Stimulated activated naive B cell treated with anti-CD40 and anti-IgM and Interleukin-4, amounts not matched to agents 10 μg/mL and 1 μg/mL and 100 μg/mL, for 72 hours (primary cell): ENCODE measurements around the gene BTRC.

Source experiments
- ATAC-seq, 2 donors: fragments of 150-1000 bp; cut with Tn5 transposase; replicated peaks; 2 replicates each; pipeline ENCODE4 v1.10.0; 2021; ENCODE audit warnings: moderate library complexity in 1 of 2
- DNase-seq: peaks from one replicate; pipeline ENCODE4 v3.0.0; 2021
- H3K27ac Mint-ChIP-seq: one replicate; pipeline ENCODE4 v1.8.0; 2022; ENCODE audit warnings: mild to moderate bottlenecking, mixed read lengths
- H3K27me3 Mint-ChIP-seq, 2 donors: one replicate each; pipeline ENCODE4 v1.8.0; 2022; ENCODE audit warnings: mixed read lengths in 2 of 2
- H3K36me3 Mint-ChIP-seq, 2 donors: one replicate each; pipeline ENCODE4 v1.8.0; 2022; ENCODE audit warnings: mixed read lengths in 2 of 2, mild to moderate bottlenecking in 1 of 2
- H3K4me1 Mint-ChIP-seq, 2 donors: one replicate each; pipeline ENCODE4 v1.8.0; 2022; ENCODE audit warnings: mixed read lengths in 2 of 2, mild to moderate bottlenecking in 1 of 2
- H3K4me3 Mint-ChIP-seq, 2 donors: one replicate each; pipeline ENCODE4 v1.8.0; 2022; ENCODE audit warnings: mild to moderate bottlenecking in 2 of 2, mixed read lengths in 2 of 2, moderate library complexity in 1 of 2
- H3K9me3 Mint-ChIP-seq, 2 donors: one replicate each; pipeline ENCODE4 v1.8.0; 2022; ENCODE audit warnings: mixed read lengths in 2 of 2, mild to moderate bottlenecking in 1 of 2

BTRC gene

GRCh38 chr10:101558204-101558603 lies 204.2 kb downstream of the BTRC start:
- Mint-ChIP-seq H3K27ac (no peak overlapping the region), H3K9me3 (no peaks in the 10 kb centered on the region), H3K36me3 (peaks cover 11 to 15% of the 10 kb centered on the region in 2 donors), H3K27me3 (peaks cover 0 to 17% of the 10 kb centered on the region in 2 donors), H3K4me3 (no peak overlapping the region), H3K4me1 (peaks cover 0 to 10% of the 10 kb centered on the region in 2 donors)
- ATAC-seq (no peak), DNase-seq (no peak)

- DNase-seq, result no peak
- Mint-ChIP-seq H3K4me3 (no peak overlapping the region), H3K9me3 (no peaks in the 10 kb centered on the region), H3K27ac (no peak overlapping the region), H3K27me3 (peaks cover 5 to 24% of the 10 kb centered on the region in 2 donors), H3K36me3 (peaks cover 6 to 9% of the 10 kb centered on the region in 2 donors), H3K4me1 (peaks cover 0 to 10% of the 10 kb centered on the region in 2 donors)
- no peak for ATAC-seq
Measured at GRCh38 chr10:101558671-101559595, 205.0 kb downstream of the BTRC start.

DNA sequence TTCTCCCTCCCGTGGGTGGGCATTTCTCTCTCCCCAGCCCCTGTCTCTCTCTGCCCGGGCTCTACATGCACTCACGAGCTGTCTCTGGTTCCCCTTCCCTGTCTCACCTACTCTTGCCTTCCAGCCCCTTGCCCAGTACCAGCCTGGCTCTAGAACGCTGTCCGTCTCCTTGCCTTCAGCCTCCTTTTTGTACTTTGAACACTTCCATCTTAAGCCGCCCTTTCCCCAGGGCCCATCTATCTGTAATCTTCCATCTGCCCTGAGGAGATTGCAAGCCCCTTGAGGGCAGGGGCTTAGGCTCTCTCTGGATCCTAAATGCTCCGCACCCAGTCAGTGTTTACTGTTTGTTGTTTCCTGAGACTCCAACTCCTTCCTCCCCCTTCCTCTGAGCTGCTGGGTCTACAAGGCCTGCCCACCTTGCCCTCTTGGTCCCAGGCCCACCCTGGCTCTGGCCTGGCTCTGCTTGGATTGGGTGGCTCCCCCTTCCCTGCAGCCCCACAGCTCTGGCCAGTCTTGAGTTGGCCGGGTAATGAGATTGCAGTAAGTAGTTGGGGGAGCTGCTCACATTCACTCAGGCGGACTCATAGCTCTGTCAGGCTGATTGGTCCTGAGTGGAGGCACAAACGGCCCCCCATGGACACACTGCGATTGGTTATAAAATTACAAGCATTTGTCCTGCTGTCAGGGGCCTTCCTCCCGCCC lies 205.8 kb downstream of the BTRC start:
- H3K9me3 Mint-ChIP-seq, result no peaks in the 10 kb centered on the region
- DNase-seq (no peak), ATAC-seq (no peak)
- no peak overlapping the region for H3K4me3 Mint-ChIP-seq
- H3K27ac Mint-ChIP-seq, result no peak overlapping the region
- H3K36me3 Mint-ChIP-seq, result peaks cover 2 to 4% of the 10 kb centered on the region in 2 donors
- peaks cover 0 to 10% of the 10 kb centered on the region in 2 donors for H3K4me1 Mint-ChIP-seq
- H3K27me3 Mint-ChIP-seq, result peaks cover 9 to 31% of the 10 kb centered on the region in 2 donors

DNA sequence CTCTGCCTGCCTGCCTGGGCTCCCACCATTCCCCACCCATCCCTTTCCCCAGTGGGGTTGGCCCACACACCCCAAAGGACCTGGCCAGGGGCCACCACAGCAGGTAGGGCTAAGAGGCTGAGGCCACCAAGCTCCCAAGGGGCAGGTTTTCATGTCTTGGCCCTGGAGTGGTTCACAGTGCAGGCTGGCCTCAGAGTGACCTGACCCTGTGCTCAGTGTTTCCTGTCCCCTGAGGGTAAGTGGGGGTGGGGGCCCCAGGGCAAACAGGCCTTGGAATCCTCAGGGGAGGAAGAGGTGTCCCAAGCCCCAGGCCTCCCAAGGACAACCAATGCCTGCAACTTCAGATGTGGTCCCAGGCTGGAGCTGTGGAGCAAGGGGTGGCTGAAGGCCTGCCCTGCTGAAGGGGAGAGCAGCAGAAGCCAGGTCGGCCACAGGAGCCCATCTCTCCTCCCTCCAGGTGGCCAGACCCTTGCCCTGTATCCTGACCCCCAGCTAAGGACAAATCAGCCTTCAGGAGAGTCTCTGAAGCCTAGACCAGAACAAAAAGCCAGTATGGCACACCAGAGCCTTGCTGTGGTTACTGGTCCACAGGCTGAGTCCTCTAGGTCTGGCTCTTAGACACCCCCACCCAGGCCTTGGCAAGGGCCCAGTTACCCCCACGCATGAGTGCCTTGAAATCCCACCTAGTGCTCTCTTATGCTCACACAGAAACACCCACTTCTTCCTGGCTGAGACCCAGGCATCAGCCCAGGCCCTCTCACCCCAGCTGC lies 206.5 kb downstream of the BTRC start:
- Mint-ChIP-seq H3K9me3 (no peaks in the 10 kb centered on the region), H3K36me3 (peaks cover 0 to 2% of the 10 kb centered on the region in 2 donors), H3K27ac (no peak overlapping the region), H3K27me3 (peaks cover 17 to 38% of the 10 kb centered on the region in 2 donors), H3K4me3 (no peak overlapping the region), H3K4me1 (peaks cover 0 to 10% of the 10 kb centered on the region in 2 donors)
- ATAC-seq (no peak), DNase-seq (no peak)

DNA sequence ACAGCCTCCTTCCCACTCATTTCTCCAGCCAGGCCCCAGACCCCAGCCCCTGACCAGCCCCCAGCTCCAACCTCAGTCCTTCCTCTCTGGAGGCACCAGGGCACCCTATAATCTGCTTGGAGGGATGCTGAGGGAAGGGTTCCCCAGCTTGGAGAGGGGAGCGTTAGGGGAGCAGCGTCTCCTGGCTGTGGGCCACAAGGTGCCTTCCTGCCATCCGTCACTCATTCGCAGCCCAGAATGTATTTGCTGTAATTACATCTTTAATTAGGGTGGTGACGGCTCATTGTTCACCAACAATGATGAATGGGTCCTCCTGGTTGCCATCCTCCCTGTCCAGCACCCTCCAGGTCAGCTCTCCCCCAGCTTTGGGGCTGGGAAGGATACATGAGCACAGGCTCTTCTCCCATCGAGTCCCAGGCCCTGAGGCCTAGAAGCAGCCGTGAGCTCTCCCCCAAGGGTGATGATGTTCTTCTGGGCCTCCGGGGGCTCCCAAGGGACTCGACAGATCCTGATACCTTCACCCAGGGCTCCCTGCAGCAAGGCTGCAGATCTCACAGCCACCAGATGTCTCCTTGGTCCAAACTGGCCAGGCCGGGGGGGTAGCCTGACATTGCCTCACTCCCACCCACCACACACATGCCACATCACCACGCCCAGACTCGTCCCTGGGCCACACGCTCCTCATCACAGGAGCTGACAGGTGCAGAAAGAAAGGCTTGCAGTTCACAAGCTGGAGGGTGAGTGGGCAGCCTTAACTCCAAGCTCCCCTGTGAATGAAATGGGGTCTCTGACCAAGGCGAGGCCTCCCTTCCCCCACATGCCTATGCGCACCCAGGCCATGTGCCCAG lies 207.3 kb downstream of the BTRC start:
- peaks cover 3 to 12% of the 10 kb centered on the region in 2 donors for H3K4me1 Mint-ChIP-seq
- peaks cover 0 to 2% of the 10 kb centered on the region in 2 donors for H3K36me3 Mint-ChIP-seq
- H3K9me3 Mint-ChIP-seq, result no peaks in the 10 kb centered on the region
- peaks cover 25 to 46% of the 10 kb centered on the region in 2 donors for H3K27me3 Mint-ChIP-seq
- no peak overlapping the region for H3K27ac Mint-ChIP-seq
- ATAC-seq (no peak), DNase-seq (no peak)
- no peak overlapping the region for H3K4me3 Mint-ChIP-seq

DNA sequence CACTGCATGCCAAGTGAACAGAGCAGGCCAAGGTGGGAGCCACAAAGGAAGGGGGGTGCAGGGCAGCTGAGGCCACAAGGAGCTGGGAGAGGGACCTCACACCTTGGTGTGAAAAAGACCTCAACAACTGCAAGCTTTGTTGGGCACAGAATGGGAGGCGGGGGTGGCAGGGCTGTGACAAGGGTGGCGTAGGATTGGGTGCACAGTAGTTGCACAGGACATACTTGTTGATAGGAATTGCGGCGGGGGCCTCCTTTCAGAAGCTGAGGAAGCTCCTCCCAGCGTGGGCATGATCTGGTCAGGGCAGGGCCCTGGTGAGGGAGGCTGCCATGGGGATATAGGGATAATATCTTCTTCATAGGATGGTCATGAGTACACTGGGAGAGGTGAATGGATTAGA lies 208.3 kb downstream of the BTRC start:
- ATAC-seq (no peak), DNase-seq (no peak)
- Mint-ChIP-seq H3K4me1 (peaks cover 12 to 16% of the 10 kb centered on the region in 2 donors), H3K27ac (no peak overlapping the region), H3K27me3 (peaks cover 32 to 56% of the 10 kb centered on the region in 2 donors), H3K4me3 (no peak overlapping the region), H3K36me3 (no peaks in the 10 kb centered on the region), H3K9me3 (no peaks in the 10 kb centered on the region)

DNA sequence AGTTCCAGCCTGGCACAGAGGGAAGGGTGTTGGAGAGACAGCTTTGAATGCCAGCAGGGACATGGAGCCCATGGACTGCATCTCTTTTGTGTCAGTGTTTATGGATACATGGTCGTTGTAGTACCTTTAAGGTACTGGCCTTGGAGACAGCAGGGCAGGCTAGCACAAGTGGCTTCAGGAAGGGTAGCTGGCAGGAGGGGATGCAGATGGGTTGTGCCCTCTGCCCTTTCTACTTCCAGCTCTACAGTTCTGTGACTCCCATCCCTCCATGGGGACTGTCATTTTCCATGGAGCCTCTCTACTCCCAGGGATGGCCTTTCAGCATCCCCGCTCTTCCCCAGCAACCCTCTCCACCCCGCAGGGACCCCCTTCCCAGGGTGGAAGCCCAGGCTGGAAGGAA lies 209.0 kb downstream of the BTRC start:
- no peak overlapping the region for H3K27ac Mint-ChIP-seq
- no peak overlapping the region for H3K4me3 Mint-ChIP-seq
- H3K27me3 Mint-ChIP-seq, result peaks cover 40 to 63% of the 10 kb centered on the region in 2 donors
- H3K36me3 Mint-ChIP-seq, result no peaks in the 10 kb centered on the region
- H3K4me1 Mint-ChIP-seq, result peaks cover 15 to 17% of the 10 kb centered on the region in 2 donors
- no peaks in the 10 kb centered on the region for H3K9me3 Mint-ChIP-seq
- DNase-seq (no peak), ATAC-seq (no peak)

GRCh38 chr10:101563497-101564040 lies 209.6 kb downstream of the BTRC start:
- H3K4me3 Mint-ChIP-seq, result no peak overlapping the region
- peaks cover 45 to 69% of the 10 kb centered on the region in 2 donors for H3K27me3 Mint-ChIP-seq
- ATAC-seq (no peak), DNase-seq (no peak)
- H3K36me3 Mint-ChIP-seq, result no peaks in the 10 kb centered on the region
- no peak overlapping the region for H3K27ac Mint-ChIP-seq
- no peaks in the 10 kb centered on the region for H3K9me3 Mint-ChIP-seq
- peaks cover 15 to 17% of the 10 kb centered on the region in 2 donors for H3K4me1 Mint-ChIP-seq

GRCh38 chr10:101564490-101564991 lies 210.6 kb downstream of the BTRC start:
- Mint-ChIP-seq H3K9me3 (no peaks in the 10 kb centered on the region), H3K27me3 (peaks cover 55 to 78% of the 10 kb centered on the region in 2 donors), H3K4me1 (peaks cover 13 to 17% of the 10 kb centered on the region in 2 donors), H3K27ac (no peak overlapping the region), H3K36me3 (no peaks in the 10 kb centered on the region), H3K4me3 (no peak overlapping the region)
- ATAC-seq (no peak), DNase-seq (no peak)

DNA sequence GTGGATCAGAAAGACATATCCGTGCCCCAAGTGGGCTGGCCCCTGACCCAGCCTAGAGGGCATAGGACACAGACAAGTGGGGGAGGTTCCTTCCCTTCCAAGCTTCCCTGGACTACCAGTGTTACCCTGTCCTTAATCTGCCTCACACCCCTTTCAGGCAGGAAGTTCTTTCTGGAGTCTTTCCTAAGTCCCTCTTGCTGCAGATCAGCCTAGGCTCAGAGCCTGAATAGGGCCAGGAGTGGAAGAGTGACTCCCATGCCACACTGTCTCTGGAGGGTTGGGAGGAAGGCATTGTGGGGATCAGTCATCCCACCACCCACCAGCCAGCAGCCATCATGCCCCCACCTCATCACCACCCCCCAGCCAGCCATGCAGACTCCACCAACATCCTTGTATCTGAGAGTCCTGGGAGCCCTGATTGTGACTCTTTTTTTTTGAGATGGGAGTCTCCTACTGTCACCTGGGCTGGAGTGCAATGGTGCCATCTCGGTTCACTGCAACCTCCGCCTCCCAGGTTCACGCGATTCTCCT lies 211.5 kb downstream of the BTRC start:
- Mint-ChIP-seq H3K9me3 (no peaks in the 10 kb centered on the region), H3K27me3 (peaks cover 59 to 79% of the 10 kb centered on the region in 2 donors), H3K4me1 (peaks cover 18 to 26% of the 10 kb centered on the region in 2 donors), H3K4me3 (no peak overlapping the region), H3K36me3 (no peaks in the 10 kb centered on the region), H3K27ac (no peak overlapping the region)
- ATAC-seq (no peak), DNase-seq (no peak)

- Mint-ChIP-seq H3K9me3 (no peaks in the 10 kb centered on the region), H3K27me3 (peaks cover 64 to 84% of the 10 kb centered on the region in 2 donors), H3K4me3 (peak overlapping the region in 1 of 2 donors; percentile 46), H3K27ac (no peak overlapping the region), H3K4me1 (peaks cover 21 to 31% of the 10 kb centered on the region in 2 donors), H3K36me3 (peaks cover 2 to 3% of the 10 kb centered on the region in 2 donors)
- no peak for DNase-seq
- no peak for ATAC-seq
Measured at GRCh38 chr10:101565936-101566332, 212.0 kb downstream of the BTRC start.

DNA sequence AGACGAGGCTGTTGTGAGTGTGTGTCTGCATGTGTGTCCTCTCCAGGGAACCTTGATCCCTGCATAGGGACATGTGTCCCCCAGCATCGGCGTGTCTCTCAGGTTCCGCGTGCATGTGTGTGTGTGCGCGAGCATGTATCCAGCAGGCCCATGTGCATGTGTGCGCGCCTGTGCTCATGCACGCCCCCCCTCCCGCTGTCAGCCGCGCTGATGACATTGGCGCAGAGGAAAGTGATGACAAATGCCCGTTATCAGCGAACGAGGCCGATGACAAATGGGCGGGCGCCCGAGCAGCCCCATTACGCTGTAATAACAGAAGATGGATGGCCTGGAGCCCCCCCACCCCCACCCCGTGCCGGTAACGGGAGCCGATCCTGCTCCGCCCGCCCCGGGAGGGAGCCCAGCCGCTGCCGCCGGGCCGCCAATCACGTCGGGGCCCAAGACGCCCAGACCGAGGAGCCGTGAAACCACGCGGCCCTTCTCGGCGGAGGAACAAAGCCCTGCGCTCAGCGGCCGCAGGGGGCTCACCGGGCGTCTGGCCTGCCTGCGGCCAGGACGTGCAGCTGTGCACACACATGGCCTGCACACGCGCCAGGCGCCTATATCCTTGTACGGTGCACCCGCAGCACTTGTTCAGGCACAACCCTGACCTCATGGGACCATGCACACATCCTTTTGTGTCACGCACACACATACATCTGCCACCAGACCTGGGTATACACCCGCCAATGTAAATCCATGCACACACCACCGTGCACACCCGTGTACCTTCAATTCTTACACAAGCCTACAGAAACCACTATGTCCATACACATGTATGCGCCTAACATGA lies 212.6 kb downstream of the BTRC start:
- H3K4me1 Mint-ChIP-seq, result peaks cover 21 to 34% of the 10 kb centered on the region in 2 donors
- no peak for DNase-seq
- peak; percentile 26 to 41 for ATAC-seq
- peak overlapping the region in 1 of 2 donors; percentile 46 for H3K4me3 Mint-ChIP-seq
- no peak overlapping the region for H3K27ac Mint-ChIP-seq
- H3K27me3 Mint-ChIP-seq, result peaks cover 66 to 81% of the 10 kb centered on the region in 2 donors
- no peaks in the 10 kb centered on the region for H3K9me3 Mint-ChIP-seq
- peaks cover 3% of the 10 kb centered on the region in 2 donors for H3K36me3 Mint-ChIP-seq
